Kidney tubule cell (primary cell): Measurements from ENCODE around the gene PTPDC1.
A peak's percentile ranks its signal among the peaks of the same experiment; 100 is the strongest.
"Not testable (repeated sequence)": the region's sequence is repeated elsewhere in the genome, so short reads cannot be mapped to it uniquely, and the experiment has no call there.

Experiments
- DNase-seq: peaks from one replicate; pipeline ENCODE4 v3.0.0-alpha.2; 2018; ENCODE audit warnings: low spot score

Gene PTPDC1

GRCh38 chr9:94094219-94095145 lies 10.2 kb downstream of the PTPDC1 start:
- not testable (repeated sequence) for DNase-seq

GRCh38 chr9:94096819-94097577 lies 12.7 kb downstream of the PTPDC1 start:
- peak; percentile 50 for DNase-seq

GRCh38 chr9:94097788-94098414 lies 13.6 kb downstream of the PTPDC1 start:
- DNase-seq, result peak; percentile 61

- DNase-seq, result no peak
Measured at GRCh38 chr9:94100152-94100879, 16.1 kb downstream of the PTPDC1 start.

GRCh38 chr9:94101162-94101853 lies 17.0 kb downstream of the PTPDC1 start:
- DNase-seq, result no peak

- DNase-seq, result no peak
Measured at GRCh38 chr9:94108584-94108983, 24.3 kb downstream of the PTPDC1 start.

- DNase-seq, result no peak
Measured at GRCh38 chr9:94110821-94111252, 26.6 kb downstream of the PTPDC1 start.

GRCh38 chr9:94111446-94111845 lies 27.2 kb downstream of the PTPDC1 start:
- no peak for DNase-seq

- DNase-seq, result no peak
Measured at GRCh38 chr9:94112716-94113465, 28.6 kb downstream of the PTPDC1 start.

- not testable (repeated sequence) for DNase-seq
Measured at GRCh38 chr9:94120088-94120487, 35.8 kb downstream of the PTPDC1 start.

GRCh38 chr9:94120854-94121376 lies 36.7 kb downstream of the PTPDC1 start:
- DNase-seq, result no peak

GRCh38 chr9:94126844-94127243 lies 42.6 kb downstream of the PTPDC1 start:
- no peak for DNase-seq

GRCh38 chr9:94127806-94128205 lies 43.5 kb downstream of the PTPDC1 start:
- DNase-seq, result no peak

GRCh38 chr9:94128580-94128979 lies 44.3 kb downstream of the PTPDC1 start:
- no peak for DNase-seq

GRCh38 chr9:94134629-94135028 lies 50.4 kb downstream of the PTPDC1 start:
- DNase-seq, result no peak

GRCh38 chr9:94135222-94135621 lies 51.0 kb downstream of the PTPDC1 start:
- peak; percentile 8 for DNase-seq

- peak; percentile 93 for DNase-seq
Measured at GRCh38 chr9:94139672-94140417, 55.6 kb downstream of the PTPDC1 start.

GRCh38 chr9:94140418-94140780 lies 56.1 kb downstream of the PTPDC1 start:
- no peak for DNase-seq
